ENCODE data around the gene CARNS1. TPM values are rescaled to one million over a fixed set of nuclear protein-coding genes. Genes with fewer than 3 reads are reported as not detected.

CARNS1 gene
- total and polyA plus RNA-seq, 9 of the 15 experiments (the other 6 are each of a cell fraction or from before 2014, with no cell fraction given), result 0.01 to 0.18 (median 0.06) TPM; not detected in 3

DNA sequence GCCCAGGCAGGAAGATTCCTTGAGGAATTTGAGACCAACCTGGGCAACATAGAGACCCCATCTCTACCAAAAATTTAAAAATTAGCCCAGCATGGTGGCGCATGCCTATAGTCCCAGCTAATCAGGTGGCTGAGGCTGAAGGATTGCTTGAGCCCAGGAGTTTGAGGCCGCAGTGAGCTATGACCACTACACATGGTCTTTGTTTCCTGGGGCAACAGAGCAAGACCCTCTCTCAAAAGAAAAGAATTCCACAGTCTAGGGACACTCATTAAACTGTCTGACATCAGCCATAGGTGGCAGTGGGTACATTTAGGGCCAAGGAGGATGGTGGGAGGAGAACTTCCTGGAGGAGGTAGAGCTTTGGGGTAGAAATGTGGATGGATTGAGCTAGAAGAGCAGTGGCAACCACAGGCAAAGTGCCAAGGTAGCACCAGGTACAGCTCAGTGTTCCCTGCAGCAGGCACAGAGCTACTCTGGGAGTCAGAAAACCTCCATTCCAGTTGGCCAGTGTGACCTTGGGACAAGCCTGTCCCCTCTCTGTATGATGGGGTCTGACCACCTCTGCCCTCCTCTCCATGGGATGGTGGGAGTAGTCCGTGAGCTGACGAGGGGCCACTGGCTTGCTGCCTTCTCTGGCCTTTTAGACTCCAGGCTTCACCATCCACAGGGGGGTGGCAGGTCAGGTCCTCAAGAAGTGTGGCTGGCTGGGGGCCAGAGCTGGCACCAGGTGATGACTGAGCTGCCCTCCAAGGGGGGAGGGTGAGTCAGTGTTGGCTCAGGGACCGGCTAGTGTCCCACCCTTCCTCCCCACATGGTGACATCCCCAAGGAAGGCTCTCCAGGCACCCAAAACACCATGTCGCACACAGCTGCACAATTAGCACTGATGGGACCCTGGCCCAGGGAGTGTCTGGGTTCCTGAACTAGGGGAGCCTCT is 38.3 kb upstream of the CARNS1 start:
- FAIRE-seq (no peak), DNase-seq (ENCODE audit: extremely low read depth in 1 of 4, low spot score in 3 of 4) (no peak), ATAC-seq (no peak)
- CTCF ChIA-PET (ENCODE audit: low intra/inter-chr PET ratio), result no interaction called here
- WGBS (ENCODE audit: insufficient coverage, low coverage, missing lambda C conversion rate), result 70% methylated on average over 6 of the region's 6 CpGs
- Histone ChIP-seq H3K27ac (ENCODE audit: extremely low read depth, low read depth, low read length) (no peak overlapping the region), H3K9me3 (replicated peaks; ENCODE audit: control insufficient read depth, insufficient read depth, low read depth, low read length) (no peaks in the 10 kb centered on the region), H3K4me3 (no peak overlapping the region), H3K27me3 (ENCODE audit: control insufficient read depth in 2 of 2, insufficient read depth in 2 of 2, low read length in 2 of 2) (no peaks in the 10 kb centered on the region), H3K9ac (ENCODE audit: insufficient read depth in 1 of 2, low read depth in 2 of 2, low read length in 2 of 2) (peak overlapping the region in 1 of 2 experiments; percentile 38; a peak in 1 of 4 replicates), H3K4me1 (replicated peaks in 1 of 2; ENCODE audit: control insufficient read depth in 2 of 2, insufficient read depth in 2 of 2, low read length in 2 of 2) (peaks cover 59 to 81% of the 10 kb centered on the region in 2 experiments), H3K36me3 (ENCODE audit: control insufficient read depth, insufficient read depth, low read length) (no peaks in the 10 kb centered on the region), H3K4me2 (ENCODE audit: insufficient read depth, low read length) (no peak overlapping the region), H4K20me1 (replicated peaks; ENCODE audit: control insufficient read depth, insufficient read depth, low read length) (no peaks in the 10 kb centered on the region), H3K9me1 (ENCODE audit: control insufficient read depth, insufficient read depth, low read length) (no peaks in the 10 kb centered on the region), H3K79me2 (ENCODE audit: control insufficient read depth, insufficient read depth, low read length) (peaks cover 21% of the 10 kb centered on the region; the same call in 2 of the 3 replicates), H2AFZ (ENCODE audit: low read depth, low read length) (no peak overlapping the region)
- intact Hi-C loops (cut with micrococcal nuclease) (no loop called here), in situ Hi-C loops (cut with MboI) (no loop called here)
- POLR2A ChIA-PET, result interaction anchor here (0.6 to 1.8 kb wide), 12 partner anchors 9 to 1351 kb away, joined by 3 to 5 read pairs (median 3); partner anchors contain the start of genes CATSPER1 and PPP1CA
- TF ChIP-seq DACH1 (IDR thresholded peaks at IDR 0.05; ENCODE audit: partially characterized antibody), result no peak
- peak; percentile 32; the same call in 1 of the 2 replicates for TF ChIP-seq NFIC (IDR thresholded peaks at IDR 0.05)
- no TSS peak for BruUV-seq (replicated peaks)

GRCh38 chr11:67378544-67378943 is 36.9 kb upstream of the CARNS1 start:
- DNase-seq (ENCODE audit: extremely low read depth in 1 of 4, low spot score in 3 of 4) (no peak), ATAC-seq (no peak), FAIRE-seq (no peak)
- Histone ChIP-seq H3K4me2 (ENCODE audit: insufficient read depth, low read length) (no peak overlapping the region), H3K27me3 (ENCODE audit: control insufficient read depth in 2 of 2, insufficient read depth in 2 of 2, low read length in 2 of 2) (no peaks in the 10 kb centered on the region), H3K9me3 (replicated peaks; ENCODE audit: control insufficient read depth, insufficient read depth, low read depth, low read length) (no peaks in the 10 kb centered on the region), H3K4me3 (no peak overlapping the region), H2AFZ (ENCODE audit: low read depth, low read length) (no peak overlapping the region), H3K79me2 (ENCODE audit: control insufficient read depth, insufficient read depth, low read length) (peaks cover 10% of the 10 kb centered on the region; the same call in 2 of the 3 replicates), H3K9ac (ENCODE audit: insufficient read depth in 1 of 2, low read depth in 2 of 2, low read length in 2 of 2) (peak overlapping the region in 1 of 2 experiments; percentile 89; a peak in 2 of 4 replicates), H3K36me3 (ENCODE audit: control insufficient read depth, insufficient read depth, low read length) (no peaks in the 10 kb centered on the region), H3K9me1 (ENCODE audit: control insufficient read depth, insufficient read depth, low read length) (no peaks in the 10 kb centered on the region), H3K27ac (ENCODE audit: extremely low read depth, low read depth, low read length) (no peak overlapping the region; the same call in 2 of the 3 replicates), H4K20me1 (replicated peaks; ENCODE audit: control insufficient read depth, insufficient read depth, low read length) (no peaks in the 10 kb centered on the region), H3K4me1 (replicated peaks in 1 of 2; ENCODE audit: control insufficient read depth in 2 of 2, insufficient read depth in 2 of 2, low read length in 2 of 2) (peaks cover 64 to 73% of the 10 kb centered on the region in 2 experiments)
- intact Hi-C loops (cut with micrococcal nuclease) (no loop called here), in situ Hi-C loops (cut with MboI) (no loop called here)
- BruUV-seq (replicated peaks), result no TSS peak
- 86% methylated on average over 3 of the region's 4 CpGs for WGBS (ENCODE audit: insufficient coverage, low coverage, missing lambda C conversion rate)
- CTCF ChIA-PET (ENCODE audit: low intra/inter-chr PET ratio), result no interaction called here
- POLR2A ChIA-PET, result interaction anchor here (0.7 to 2.0 kb wide), 3 partner anchors 7 to 26 kb away, joined by 5 read pairs; partner anchors contain the start of genes POLD4 and RAD9A
- TF ChIP-seq ZNF740 (CRISPR knock-in tag; IDR thresholded peaks at IDR 0.05) (no peak), ZNF740 (tag; IDR thresholded peaks at IDR 0.05) (0 out of 4 replicates have a peak, but pooled peaks of 1 of the 2 experiments have one; percentile 5), PHB2 (IDR thresholded peaks at IDR 0.05; ENCODE audit: low read depth) (no peak)

Data from K562 (cell line).